Activated T-helper 1 cell treated with anti-CD3 and anti-CD28 coated beads, Interleukin-12 subunit alpha, Interleukin-12 subunit beta, Interleukin-2, Interleukin-4 antibody, amounts not matched to agents 30 ng/mL and 10 ng/mL and 1 ng/mL, durations not matched to agents 14 hours and 24 hours and 36 hours (primary cell): ENCODE measurements around the gene MEF2B. TPM values are rescaled to one million over a fixed set of nuclear protein-coding genes. Genes with fewer than 3 reads are reported as not detected.

Experiments used
- DNase-seq: peaks from one replicate; pipeline ENCODE4 v3.0.0; 2021; ENCODE audit warnings: low spot score
- H3K27ac Mint-ChIP-seq: one replicate; pipeline ENCODE4 v1.8.0; 2021; ENCODE audit warnings: mild to moderate bottlenecking, mixed read lengths
- H3K27me3 Mint-ChIP-seq: one replicate; pipeline ENCODE4 v1.8.0; 2022; ENCODE audit warnings: mild to moderate bottlenecking, moderate library complexity, mixed read lengths; ENCODE audit not compliant: insufficient read depth
- H3K36me3 Mint-ChIP-seq: one replicate; pipeline ENCODE4 v1.8.0; 2021; ENCODE audit warnings: low read depth, mixed read lengths
- H3K4me1 Mint-ChIP-seq: one replicate; pipeline ENCODE4 v1.8.0; 2021; ENCODE audit warnings: low read depth, mixed read lengths
- H3K4me3 Mint-ChIP-seq: one replicate; pipeline ENCODE4 v1.8.0; 2021; ENCODE audit warnings: mild to moderate bottlenecking, moderate library complexity, mixed read lengths
- H3K9me3 Mint-ChIP-seq: one replicate; pipeline ENCODE4 v1.8.0; 2021; ENCODE audit warnings: mixed read lengths
- intact Hi-C: fragments of 100-400 bp; cut with micrococcal nuclease; formaldehyde crosslinking; loops from one replicate; pipeline ENCODE4 v1.15.1; 2024
- total RNA-seq: library from RNA; stranded (reverse); gene quantifications from 2 replicates; pipeline ENCODE4 v1.2.3, GENCODE V29; 2022

The MEF2B gene
- total RNA-seq, 1 donor from 2014 or later: 1.7 TPM

- Mint-ChIP-seq H3K9me3 (peaks cover 12% of the 10 kb centered on the region), H3K4me3 (no peak overlapping the region), H3K27ac (no peak overlapping the region), H3K4me1 (no peaks in the 10 kb centered on the region), H3K27me3 (no peaks in the 10 kb centered on the region), H3K36me3 (peaks cover 12% of the 10 kb centered on the region)
- no peak for DNase-seq
- intact Hi-C loops: no loop called here
Observed at GRCh38 chr19:19122902-19123301, 47.2 kb downstream of the MEF2B start.

GRCh38 chr19:19121371-19121770 is 48.7 kb downstream of the MEF2B start:
- intact Hi-C loops: no loop called here
- H3K27me3 Mint-ChIP-seq: no peaks in the 10 kb centered on the region

GRCh38 chr19:19120308-19121231 is 49.5 kb downstream of the MEF2B start:
- Mint-ChIP-seq H3K9me3 (peaks cover 12% of the 10 kb centered on the region), H3K36me3 (peaks cover 11% of the 10 kb centered on the region), H3K27ac (no peak overlapping the region), H3K4me1 (no peaks in the 10 kb centered on the region), H3K4me3 (no peak overlapping the region), H3K27me3 (no peaks in the 10 kb centered on the region)
- intact Hi-C loops: no loop called here
- DNase-seq: no peak

More at GRCh38 chr19:19121371-19121770, 48.7 kb downstream of the MEF2B start:
- Mint-ChIP-seq H3K9me3 (peaks cover 12% of the 10 kb centered on the region), H3K36me3 (peaks cover 11% of the 10 kb centered on the region), H3K27ac (no peak overlapping the region), H3K4me1 (no peaks in the 10 kb centered on the region), H3K4me3 (no peak overlapping the region)
- DNase-seq: no peak

- H3K27ac Mint-ChIP-seq: no peak overlapping the region
- DNase-seq: no peak
- no peaks in the 10 kb centered on the region for H3K27me3 Mint-ChIP-seq
- H3K9me3 Mint-ChIP-seq: peaks cover 12% of the 10 kb centered on the region
- no peaks in the 10 kb centered on the region for H3K4me1 Mint-ChIP-seq
- intact Hi-C loops: no loop called here
- H3K4me3 Mint-ChIP-seq: no peak overlapping the region
- H3K36me3 Mint-ChIP-seq: peaks cover 11% of the 10 kb centered on the region
Observed at GRCh38 chr19:19119325-19120237, 50.5 kb downstream of the MEF2B start.

GRCh38 chr19:19115954-19116353 is 54.1 kb downstream of the MEF2B start:
- no peak for DNase-seq
- Mint-ChIP-seq H3K4me3 (no peak overlapping the region), H3K36me3 (no peaks in the 10 kb centered on the region), H3K9me3 (no peaks in the 10 kb centered on the region), H3K27ac (no peak overlapping the region), H3K4me1 (no peaks in the 10 kb centered on the region), H3K27me3 (no peaks in the 10 kb centered on the region)
- intact Hi-C loops: no loop called here

- no peak for DNase-seq
- no peaks in the 10 kb centered on the region for H3K36me3 Mint-ChIP-seq
- H3K9me3 Mint-ChIP-seq: no peaks in the 10 kb centered on the region
- H3K27me3 Mint-ChIP-seq: no peaks in the 10 kb centered on the region
- intact Hi-C loops: no loop called here
- H3K4me1 Mint-ChIP-seq: no peaks in the 10 kb centered on the region
- H3K4me3 Mint-ChIP-seq: no peak overlapping the region
- H3K27ac Mint-ChIP-seq: no peak overlapping the region
Observed at GRCh38 chr19:19113040-19113626, 56.9 kb downstream of the MEF2B start.

GRCh38 chr19:19111967-19112580 is 58.0 kb downstream of the MEF2B start:
- Mint-ChIP-seq H3K27me3 (no peaks in the 10 kb centered on the region), H3K4me3 (no peak overlapping the region), H3K9me3 (no peaks in the 10 kb centered on the region), H3K27ac (no peak overlapping the region), H3K36me3 (no peaks in the 10 kb centered on the region), H3K4me1 (no peaks in the 10 kb centered on the region)
- intact Hi-C loops: no loop called here
- no peak for DNase-seq

GRCh38 chr19:19111136-19111835 is 58.8 kb downstream of the MEF2B start:
- Mint-ChIP-seq H3K36me3 (no peaks in the 10 kb centered on the region), H3K4me1 (no peaks in the 10 kb centered on the region), H3K9me3 (no peaks in the 10 kb centered on the region), H3K27me3 (no peaks in the 10 kb centered on the region), H3K27ac (no peak overlapping the region), H3K4me3 (no peak overlapping the region)
- no peak for DNase-seq
- intact Hi-C loops: no loop called here

GRCh38 chr19:19110410-19111135 is 59.5 kb downstream of the MEF2B start:
- H3K36me3 Mint-ChIP-seq: no peaks in the 10 kb centered on the region
- H3K4me3 Mint-ChIP-seq: no peak overlapping the region
- no peaks in the 10 kb centered on the region for H3K9me3 Mint-ChIP-seq
- intact Hi-C loops: no loop called here
- no peak overlapping the region for H3K27ac Mint-ChIP-seq
- DNase-seq: no peak
- H3K4me1 Mint-ChIP-seq: no peaks in the 10 kb centered on the region
- no peaks in the 10 kb centered on the region for H3K27me3 Mint-ChIP-seq

GRCh38 chr19:19109601-19110000 is 60.5 kb downstream of the MEF2B start:
- intact Hi-C loops: no loop called here
- H3K4me1 Mint-ChIP-seq: no peaks in the 10 kb centered on the region
- H3K27ac Mint-ChIP-seq: no peak overlapping the region
- no peaks in the 10 kb centered on the region for H3K27me3 Mint-ChIP-seq
- H3K36me3 Mint-ChIP-seq: no peaks in the 10 kb centered on the region
- no peak overlapping the region for H3K4me3 Mint-ChIP-seq
- no peaks in the 10 kb centered on the region for H3K9me3 Mint-ChIP-seq
- DNase-seq: no peak

GRCh38 chr19:19107654-19108053 is 62.4 kb downstream of the MEF2B start:
- Mint-ChIP-seq H3K4me1 (no peaks in the 10 kb centered on the region), H3K27me3 (no peaks in the 10 kb centered on the region), H3K36me3 (no peaks in the 10 kb centered on the region), H3K9me3 (no peaks in the 10 kb centered on the region), H3K27ac (no peak overlapping the region), H3K4me3 (no peak overlapping the region)
- no peak for DNase-seq
- intact Hi-C loops: no loop called here
